H9 (cell line): ENCODE measurements around the gene KMT2D. TPM values are rescaled to one million over a fixed set of nuclear protein-coding genes. Genes with fewer than 3 reads are reported as not detected.

Experiments used
- DNase-seq: peaks from one replicate; pipeline ENCODE4 v3.0.0-alpha.2; 2017
- H2AFZ ChIP-seq: one replicate; pipeline ENCODE4 v1.6.1; 2013; ENCODE audit warnings: mild to moderate bottlenecking, low read length, control low read depth, moderate library complexity
- H2AK5ac ChIP-seq: 2 replicates; pipeline ENCODE4 v1.6.1; 2013; ENCODE audit warnings: low read length, control low read depth, mixed read lengths; ENCODE audit not compliant: insufficient read length
- H2BK120ac ChIP-seq: one replicate; pipeline ENCODE4 v1.6.1; 2013; ENCODE audit warnings: low read depth, mild to moderate bottlenecking, low read length, control low read depth, inconsistent platforms; ENCODE audit not compliant: poor library complexity, severe bottlenecking
- H2BK12ac ChIP-seq: 2 replicates; pipeline ENCODE4 v1.6.1; 2013; ENCODE audit warnings: low read length, control low read depth, mixed read lengths, low read depth; ENCODE audit not compliant: insufficient read length
- H2BK15ac ChIP-seq: 2 replicates; pipeline ENCODE4 v1.6.1; 2013; ENCODE audit warnings: low read depth, low read length, control low read depth
- H2BK20ac ChIP-seq: one replicate; pipeline ENCODE4 v1.6.1; 2013; ENCODE audit warnings: low read depth, mild to moderate bottlenecking, low read length, control low read depth, inconsistent platforms; ENCODE audit not compliant: poor library complexity, severe bottlenecking
- H2BK5ac ChIP-seq: 2 replicates; pipeline ENCODE4 v1.6.1; 2013; ENCODE audit warnings: low read length, control low read depth, mixed read lengths; ENCODE audit not compliant: insufficient read length
- H3K14ac ChIP-seq: 2 replicates; pipeline ENCODE4 v1.6.1; 2013; ENCODE audit warnings: low read length, control low read depth; ENCODE audit not compliant: insufficient read depth
- H3K18ac ChIP-seq: 2 replicates; pipeline ENCODE4 v1.6.1; 2013; ENCODE audit warnings: low read depth, mild to moderate bottlenecking, mixed read lengths, low read length, control low read depth; ENCODE audit not compliant: insufficient read length
- H3K23ac ChIP-seq: 2 replicates; pipeline ENCODE4 v1.6.1; 2013; ENCODE audit warnings: low read length, control low read depth, mixed read lengths, low read depth; ENCODE audit not compliant: insufficient read length
- H3K23me2 ChIP-seq: 2 replicates; pipeline ENCODE4 v1.6.1; 2013; ENCODE audit warnings: low read depth, mild to moderate bottlenecking, mixed read lengths, low read length, control low read depth; ENCODE audit not compliant: insufficient read length, poor library complexity, severe bottlenecking
- H3K27ac ChIP-seq: 2 replicates; pipeline ENCODE4 v1.5.1; 2013; ENCODE audit warnings: low read length, control low read depth, mixed read lengths, low read depth; ENCODE audit not compliant: insufficient read length
- H3K27me3 ChIP-seq: 2 replicates; pipeline ENCODE4 v1.6.1; 2013; ENCODE audit warnings: low read length, control low read depth, inconsistent platforms; ENCODE audit not compliant: insufficient read depth
- H3K4ac ChIP-seq: 2 replicates; pipeline ENCODE4 v1.6.1; 2013; ENCODE audit warnings: low read depth, mild to moderate bottlenecking, control low read depth, inconsistent platforms, low read length, moderate library complexity
- H3K4me1 ChIP-seq: 2 replicates; pipeline ENCODE4 v1.6.1; 2013; ENCODE audit warnings: low read length, control low read depth, inconsistent platforms; ENCODE audit not compliant: insufficient read depth
- H3K4me2 ChIP-seq: 2 replicates; pipeline ENCODE4 v1.6.1; 2013; ENCODE audit warnings: low read length, control low read depth, mixed read lengths; ENCODE audit not compliant: insufficient read length, insufficient read depth
- H3K56ac ChIP-seq: 2 replicates; pipeline ENCODE4 v1.6.1; 2013; ENCODE audit warnings: low read depth, mild to moderate bottlenecking, mixed read lengths, low read length, control low read depth; ENCODE audit not compliant: insufficient read length
- H3K79me1 ChIP-seq: 2 replicates; pipeline ENCODE4 v1.6.1; 2013; ENCODE audit warnings: low read depth, mild to moderate bottlenecking, moderate library complexity, low read length, control low read depth, inconsistent platforms; ENCODE audit not compliant: insufficient read depth, poor library complexity, severe bottlenecking
- H3K79me2 ChIP-seq: 2 replicates; pipeline ENCODE4 v1.6.1; 2013; ENCODE audit warnings: low read length, control low read depth, inconsistent platforms; ENCODE audit not compliant: insufficient read depth
- H3K9ac ChIP-seq: 2 replicates; pipeline ENCODE4 v1.6.1; 2013; ENCODE audit warnings: low read length, control low read depth, mixed read lengths; ENCODE audit not compliant: insufficient read length; ENCODE audit errors: extremely low read depth
- H3K9me3 ChIP-seq: one replicate; pipeline ENCODE4 v1.6.1; 2013; ENCODE audit warnings: low read depth, low read length, inconsistent platforms; ENCODE audit not compliant: control insufficient read depth
- H3T11ph ChIP-seq: one replicate; pipeline ENCODE4 v1.6.1; 2013; ENCODE audit warnings: mild to moderate bottlenecking, low read length, control low read depth, inconsistent platforms
- H4K20me1 ChIP-seq: one replicate; pipeline ENCODE4 v1.6.1; 2013; ENCODE audit not compliant: control insufficient read depth, insufficient read length, insufficient read depth
- H4K5ac ChIP-seq: 2 replicates; pipeline ENCODE4 v1.6.1; 2013; ENCODE audit warnings: low read depth, mild to moderate bottlenecking, mixed read lengths, low read length, control low read depth; ENCODE audit not compliant: insufficient read length
- H4K8ac ChIP-seq: replicated peaks from 2 replicates; pipeline ENCODE4 v1.6.1; 2013; ENCODE audit warnings: low read length, control low read depth, mixed read lengths, low read depth; ENCODE audit not compliant: insufficient read length
- H4K91ac ChIP-seq: 2 replicates; pipeline ENCODE4 v1.6.1; 2013; ENCODE audit warnings: low read depth, mild to moderate bottlenecking, moderate library complexity, mixed read lengths, low read length, control low read depth; ENCODE audit not compliant: insufficient read length
- H3K27ac Mint-ChIP-seq, 3 experiments: 2 replicates in 2 of 3; 3 replicates in 1 of 3; pipeline ENCODE4 v1.8.0; 2020 to 2021; ENCODE audit warnings: mixed read lengths in 3 of 3, mild to moderate bottlenecking in 1 of 3, moderate library complexity in 1 of 3
- H3K27me3 Mint-ChIP-seq: 2 replicates; pipeline ENCODE4 v1.8.0; 2021; ENCODE audit warnings: low read depth, mild to moderate bottlenecking, moderate library complexity, mixed read lengths
- H3K36me3 Mint-ChIP-seq, 3 experiments: 2 replicates in 2 of 3; 3 replicates in 1 of 3; pipeline ENCODE4 v1.8.0; 2020 to 2021; ENCODE audit warnings: low read depth in 3 of 3, mixed read lengths in 3 of 3; ENCODE audit not compliant: insufficient read depth in 1 of 3
- H3K4me1 Mint-ChIP-seq, 2 experiments: 2 replicates each; pipeline ENCODE4 v1.8.0; 2020; ENCODE audit warnings: mixed read lengths in 2 of 2
- H3K4me3 Mint-ChIP-seq, 2 experiments: 2 replicates in 1 of 2; 3 replicates in 1 of 2; pipeline ENCODE4 v1.8.0; 2020 to 2021; ENCODE audit warnings: mild to moderate bottlenecking in 2 of 2, mixed read lengths in 2 of 2, moderate library complexity in 1 of 2
- H3K9me3 Mint-ChIP-seq, 2 experiments: 2 replicates in 1 of 2; 3 replicates in 1 of 2; pipeline ENCODE4 v1.8.0; 2020; ENCODE audit warnings: mild to moderate bottlenecking in 2 of 2, mixed read lengths in 2 of 2, moderate library complexity in 1 of 2
- WGBS: extraction: QIAGEN DNeasy Blood & Tissue Kit; methylation state at CpG from one replicate; pipeline ENCODE4 v1.1.7; 2013; ENCODE audit warnings: missing lambda C conversion rate, low lambda C conversion rate, mixed read lengths; ENCODE audit not compliant: insufficient read length; ENCODE audit errors: extremely low coverage; 5-methylcytosine and 5-hydroxymethylcytosine counted together
- total RNA-seq: library from RNA; stranded (reverse); gene quantifications from 2 replicates; pipeline ENCODE4 v1.2.1, GENCODE V29; 2021
- TF ChIP-seq, protein P1 (sequence below): fragments of 200-600 bp; sonication (generic); conservative IDR thresholded peaks from 3 replicates; pipeline ENCODE4 v1.8.0; 2021; ENCODE audit warnings: antibody characterized with exemption, mild to moderate bottlenecking

Gene KMT2D
- total RNA-seq, 1 experiment from 2014 or later = 93.7 TPM

DNA sequence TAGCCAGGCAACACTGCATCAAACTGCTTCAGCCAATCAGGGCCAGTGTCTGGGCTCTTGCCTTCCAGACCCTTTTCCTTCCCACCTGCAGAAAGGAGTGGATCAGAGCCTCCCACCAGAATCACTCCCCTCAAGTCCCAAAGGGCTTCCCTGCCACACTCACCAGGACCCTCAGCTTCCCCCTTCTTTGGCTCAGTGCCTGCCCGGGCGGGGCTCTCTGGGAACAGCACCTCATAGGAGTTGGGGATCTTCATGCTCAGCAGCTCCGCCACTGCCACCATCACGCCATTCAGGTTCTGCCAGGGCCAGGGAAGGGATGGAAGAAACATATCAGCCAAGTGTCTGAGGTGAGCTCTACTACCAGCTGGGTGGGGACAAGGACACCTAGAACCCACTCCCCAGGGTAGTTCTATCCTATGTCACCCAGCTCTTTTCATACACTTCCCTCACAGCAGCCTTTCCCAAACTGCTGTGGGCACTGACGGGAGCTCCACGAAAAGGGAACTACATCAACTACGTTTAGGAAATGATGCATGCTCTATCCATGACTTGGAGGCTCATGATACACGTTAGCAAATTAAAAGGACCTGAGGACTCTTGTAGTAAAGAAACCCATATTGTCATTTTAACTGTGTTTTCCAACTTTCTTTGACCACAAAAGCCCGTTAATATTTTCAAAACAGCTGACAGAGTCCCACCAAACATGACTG, 32.6 kb downstream of the KMT2D start:
- Histone ChIP-seq H3K18ac (no peak overlapping the region), H2BK12ac (no peak overlapping the region), H3K4ac (no peak overlapping the region), H3K23ac (no peak overlapping the region), H3K4me1 (no peaks in the 10 kb centered on the region), H4K5ac (no peak overlapping the region), H3K9ac (no peak overlapping the region), H3K4me2 (no peak overlapping the region), H3K27me3 (no peaks in the 10 kb centered on the region; the same call in 1 of the 2 replicates), H3K9me3 (no peaks in the 10 kb centered on the region), H4K91ac (no peak overlapping the region), H3K23me2 (no peaks in the 10 kb centered on the region), H2BK15ac (no peak overlapping the region), H3K79me1 (no peaks in the 10 kb centered on the region), H4K20me1 (no peaks in the 10 kb centered on the region), H2BK20ac (no peak overlapping the region), H2BK120ac (no peak overlapping the region), H3T11ph (no peak overlapping the region), H2AFZ (no peak overlapping the region), H2AK5ac (no peak overlapping the region), H4K8ac (no peak overlapping the region), H3K14ac (no peak overlapping the region), H2BK5ac (no peak overlapping the region), H3K56ac (no peak overlapping the region), H3K79me2 (no peaks in the 10 kb centered on the region), H3K27ac (no peak overlapping the region)
- WGBS = no CpG with 5 or more reads among the region's 9 CpGs
- no peak for DNase-seq
- TF ChIP-seq, protein P1, sequence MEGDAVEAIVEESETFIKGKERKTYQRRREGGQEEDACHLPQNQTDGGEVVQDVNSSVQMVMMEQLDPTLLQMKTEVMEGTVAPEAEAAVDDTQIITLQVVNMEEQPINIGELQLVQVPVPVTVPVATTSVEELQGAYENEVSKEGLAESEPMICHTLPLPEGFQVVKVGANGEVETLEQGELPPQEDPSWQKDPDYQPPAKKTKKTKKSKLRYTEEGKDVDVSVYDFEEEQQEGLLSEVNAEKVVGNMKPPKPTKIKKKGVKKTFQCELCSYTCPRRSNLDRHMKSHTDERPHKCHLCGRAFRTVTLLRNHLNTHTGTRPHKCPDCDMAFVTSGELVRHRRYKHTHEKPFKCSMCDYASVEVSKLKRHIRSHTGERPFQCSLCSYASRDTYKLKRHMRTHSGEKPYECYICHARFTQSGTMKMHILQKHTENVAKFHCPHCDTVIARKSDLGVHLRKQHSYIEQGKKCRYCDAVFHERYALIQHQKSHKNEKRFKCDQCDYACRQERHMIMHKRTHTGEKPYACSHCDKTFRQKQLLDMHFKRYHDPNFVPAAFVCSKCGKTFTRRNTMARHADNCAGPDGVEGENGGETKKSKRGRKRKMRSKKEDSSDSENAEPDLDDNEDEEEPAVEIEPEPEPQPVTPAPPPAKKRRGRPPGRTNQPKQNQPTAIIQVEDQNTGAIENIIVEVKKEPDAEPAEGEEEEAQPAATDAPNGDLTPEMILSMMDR = no peak
- no peaks in the 10 kb centered on the region for H3K9me3 Mint-ChIP-seq
- no peaks in the 10 kb centered on the region; the same call in 1 of the 2 replicates for H3K27me3 Mint-ChIP-seq
- peaks cover 48 to 95% (median 86%) of the 10 kb centered on the region in 3 experiments for H3K36me3 Mint-ChIP-seq
- H3K27ac Mint-ChIP-seq = 0 out of 7 replicates have a peak overlapping the region, but pooled peaks of 1 of the 3 experiments have one; percentile 23
- no peaks in the 10 kb centered on the region for H3K4me1 Mint-ChIP-seq
- H3K4me3 Mint-ChIP-seq = no peak overlapping the region
